Fibroblast of skin of right biceps (primary cell): ENCODE results near the gene TRAPPC4.
"Not testable (repeated sequence)": the region's sequence is repeated elsewhere in the genome, so short reads cannot be mapped to it uniquely, and the experiment has no call there.

Source experiments
- DNase-seq: peaks from one replicate; pipeline ENCODE4 v3.0.0-alpha.2; 2013

The TRAPPC4 gene, protein sequence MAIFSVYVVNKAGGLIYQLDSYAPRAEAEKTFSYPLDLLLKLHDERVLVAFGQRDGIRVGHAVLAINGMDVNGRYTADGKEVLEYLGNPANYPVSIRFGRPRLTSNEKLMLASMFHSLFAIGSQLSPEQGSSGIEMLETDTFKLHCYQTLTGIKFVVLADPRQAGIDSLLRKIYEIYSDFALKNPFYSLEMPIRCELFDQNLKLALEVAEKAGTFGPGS

DNA sequence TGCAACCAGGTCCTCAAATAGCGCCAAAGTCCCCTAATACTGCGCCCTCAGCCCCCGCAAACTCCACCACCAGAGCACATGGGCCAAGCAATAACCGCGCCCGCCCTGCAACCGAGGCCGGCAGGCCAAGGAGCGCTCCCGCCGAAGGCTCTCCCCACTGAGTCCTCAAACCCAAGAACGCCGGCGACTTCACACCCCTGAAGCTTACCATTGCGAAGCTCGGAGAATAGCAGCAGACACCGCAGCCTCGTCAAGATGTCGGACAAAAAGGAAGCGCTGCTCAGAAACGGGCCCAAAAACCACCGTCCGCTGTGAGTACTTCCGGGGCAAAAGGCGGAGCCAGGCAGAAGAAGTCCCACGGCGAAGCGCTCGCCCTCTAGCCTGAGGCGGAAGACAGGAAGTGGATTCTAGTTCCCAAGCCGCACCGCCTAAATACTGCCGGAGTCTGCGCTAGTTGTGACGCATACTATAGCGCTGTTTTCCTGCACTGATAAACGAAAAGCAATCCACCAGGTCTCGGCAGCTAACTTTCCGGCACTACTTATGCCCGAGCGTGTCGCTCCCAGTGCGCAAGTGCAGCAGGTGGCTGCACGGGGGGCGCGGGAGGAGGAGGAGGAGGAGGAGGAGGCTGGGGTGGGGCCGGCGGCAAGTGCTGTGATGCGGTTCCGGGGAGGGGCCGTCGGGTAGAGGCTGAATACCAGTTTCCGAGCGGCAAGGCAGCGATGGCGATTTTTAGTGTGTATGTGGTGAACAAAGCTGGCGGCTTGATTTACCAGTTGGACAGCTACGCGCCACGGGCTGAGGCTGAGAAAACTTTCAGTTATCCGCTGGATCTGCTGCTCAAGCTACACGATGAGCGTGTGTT is at the start of gene TRAPPC4, which contains the start of gene RPS25:
TSS of gene TRAPPC4 (plus strand) at position 693 of the 865 bp plus-strand sequence. CDS start at position 723, 30 bp downstream.
TSS of gene RPS25 (minus strand) at position 270 of the 865 bp plus-strand sequence. CDS start at position 211, 59 bp downstream.
- DNase-seq, result peak; percentile 96

- not testable (repeated sequence) for DNase-seq
Observed at GRCh38 chr11:118969508-118969907, 49.1 kb upstream of the TRAPPC4 start.

- no peak for DNase-seq
Observed at GRCh38 chr11:118971646-118972045, 46.9 kb upstream of the TRAPPC4 start, which contains the start of gene FOXR1. FOXR1 (plus strand) TSS chr11:118971761; CDS start chr11:118971932, 171 bp downstream.

DNA sequence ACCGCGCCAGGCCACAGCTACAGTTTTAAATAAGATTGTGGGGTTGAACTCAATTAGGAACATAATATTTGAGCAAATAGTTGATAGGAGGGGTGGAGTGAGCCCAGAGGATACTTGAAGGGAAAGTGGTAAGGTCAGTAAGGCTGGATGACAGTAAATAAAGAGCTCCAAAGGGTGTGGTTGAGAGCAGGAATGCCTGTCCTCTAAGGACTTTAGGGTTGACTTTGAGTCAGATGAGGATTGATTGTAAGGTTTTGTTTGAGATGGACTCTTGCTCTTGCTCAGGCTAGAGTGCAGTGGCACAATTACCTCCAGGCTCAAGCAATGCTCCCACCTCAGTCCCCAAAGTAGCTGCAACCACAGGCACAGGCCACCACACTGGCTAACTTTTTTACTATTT is 44.6 kb upstream of the TRAPPC4 start:
- DNase-seq, result no peak

DNA sequence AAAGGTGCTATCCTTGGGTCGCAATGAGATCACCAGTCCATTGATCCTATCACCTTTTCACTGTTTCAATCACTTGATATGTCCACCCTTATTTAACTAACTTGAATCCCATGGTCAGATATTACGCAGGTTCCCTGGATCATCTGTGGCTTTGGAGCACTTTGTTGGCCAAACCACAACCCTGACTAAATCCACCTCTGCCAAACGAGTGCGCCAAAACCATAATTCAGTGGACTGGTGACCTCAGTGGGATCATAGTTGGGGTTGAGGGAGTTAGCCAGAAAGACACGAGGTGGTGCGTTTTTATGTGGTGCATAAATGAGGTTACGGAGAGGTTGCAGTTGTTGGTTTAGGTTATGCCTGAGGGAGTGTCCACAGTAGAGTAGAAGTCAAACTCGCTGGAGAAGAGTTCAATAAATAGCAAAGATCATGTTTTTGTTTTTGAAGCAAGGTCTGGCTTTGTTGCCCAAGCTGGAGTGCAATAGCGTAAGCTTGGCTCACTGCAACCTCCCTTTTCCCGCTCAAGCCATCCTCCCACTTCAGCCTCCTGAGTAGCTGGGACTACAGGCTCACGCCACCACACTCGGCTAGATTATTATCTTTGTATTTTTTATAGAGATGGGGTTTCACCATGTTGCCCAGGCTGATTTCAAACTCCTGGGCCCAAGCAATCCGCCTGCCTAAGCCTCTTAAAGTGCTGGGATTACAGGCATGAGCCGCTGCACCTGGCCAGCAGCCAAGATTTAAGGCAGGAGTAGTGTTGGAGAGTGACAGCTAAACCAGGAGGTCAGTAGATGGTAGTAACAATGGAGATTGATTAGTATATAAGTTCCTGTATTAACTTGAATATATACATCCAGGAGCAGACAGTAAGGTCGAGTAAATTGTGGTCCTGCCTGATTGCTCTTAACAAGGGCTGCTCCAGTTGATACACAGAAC is 42.5 kb upstream of the TRAPPC4 start:
- no peak for DNase-seq

DNA sequence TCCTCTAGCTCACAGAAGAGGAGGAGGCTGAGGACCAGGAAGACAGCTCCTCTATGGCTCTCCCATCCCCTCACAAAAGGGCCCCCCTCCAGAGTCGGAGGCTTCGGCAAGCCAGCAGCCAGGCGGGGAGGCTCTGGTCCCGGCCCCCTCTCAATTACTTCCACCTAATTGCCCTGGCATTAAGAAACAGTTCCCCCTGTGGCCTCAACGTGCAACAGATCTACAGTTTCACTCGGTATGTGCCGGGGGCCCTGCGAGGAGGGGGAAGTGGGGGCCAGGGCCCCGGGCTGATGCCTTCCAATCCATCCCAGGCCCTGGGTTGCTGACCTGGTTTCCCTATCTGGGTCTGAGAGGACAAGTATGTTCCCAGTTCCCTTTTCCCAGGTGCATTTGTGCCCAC is 39.1 kb upstream of the TRAPPC4 start:
- DNase-seq, result no peak

- no peak for DNase-seq
Observed at GRCh38 chr11:118980191-118980881, 38.2 kb upstream of the TRAPPC4 start.

- DNase-seq, result not testable (repeated sequence)
Observed at GRCh38 chr11:118984337-118984736, 34.2 kb upstream of the TRAPPC4 start.

DNA sequence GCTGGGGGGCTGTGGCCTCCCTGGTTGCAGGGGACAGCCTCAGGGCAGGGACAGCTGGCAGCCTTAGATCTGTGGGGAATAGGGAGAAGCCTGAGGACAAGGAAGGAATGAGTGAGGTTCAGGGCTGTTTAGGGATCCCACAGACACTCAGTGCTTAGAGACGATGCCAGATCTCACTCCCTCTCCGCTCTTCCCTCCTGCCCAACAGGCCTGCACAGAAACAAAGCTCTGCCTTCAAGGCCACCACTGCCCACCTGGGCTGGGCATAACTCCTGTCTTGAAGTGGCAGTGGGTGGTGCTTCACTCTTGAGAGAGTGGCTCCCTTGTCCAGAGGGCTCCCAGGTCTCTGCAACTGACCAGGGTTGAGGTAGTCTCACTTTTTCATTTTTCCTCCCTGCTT is 33.7 kb upstream of the TRAPPC4 start:
- no peak for DNase-seq

GRCh38 chr11:118988280-118988679 is 30.3 kb upstream of the TRAPPC4 start:
- DNase-seq, result no peak

- DNase-seq, result not testable (repeated sequence)
Observed at GRCh38 chr11:118991486-118992038, 27.0 kb upstream of the TRAPPC4 start.

DNA sequence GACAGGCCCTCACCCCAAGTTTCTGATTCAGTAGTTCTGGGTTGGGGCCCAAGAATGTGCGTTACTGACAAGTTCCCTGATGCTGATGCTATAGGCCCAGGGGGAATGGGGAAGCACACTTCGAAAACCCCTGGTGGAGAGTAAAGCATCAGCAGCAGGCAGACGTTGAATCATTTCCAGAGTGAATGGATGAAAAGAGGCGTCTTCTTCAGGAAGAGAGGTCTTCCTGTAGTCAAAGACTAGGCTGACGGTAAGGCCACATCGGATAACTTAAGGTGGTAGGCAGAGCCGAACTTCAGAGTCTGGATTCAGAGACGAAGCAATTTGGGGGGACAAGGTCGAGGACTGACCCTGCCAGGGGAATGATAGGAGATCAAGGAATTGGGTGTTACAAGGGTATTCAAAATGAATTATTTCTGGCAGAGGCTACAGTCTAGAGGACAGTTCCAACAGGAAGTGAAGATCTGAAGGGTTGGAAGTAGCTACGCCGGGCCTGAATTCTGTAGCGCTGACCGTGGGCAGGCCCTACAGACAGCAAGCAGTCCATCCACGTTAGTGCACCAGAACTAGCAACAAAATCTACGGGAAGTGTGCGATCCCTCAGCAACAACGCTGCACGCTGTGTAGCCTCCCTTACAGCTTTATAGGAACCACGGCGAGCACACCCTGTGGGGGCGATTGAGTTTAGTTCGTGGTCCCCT is 21.5 kb upstream of the TRAPPC4 start:
- peak; percentile 53 for DNase-seq

DNA sequence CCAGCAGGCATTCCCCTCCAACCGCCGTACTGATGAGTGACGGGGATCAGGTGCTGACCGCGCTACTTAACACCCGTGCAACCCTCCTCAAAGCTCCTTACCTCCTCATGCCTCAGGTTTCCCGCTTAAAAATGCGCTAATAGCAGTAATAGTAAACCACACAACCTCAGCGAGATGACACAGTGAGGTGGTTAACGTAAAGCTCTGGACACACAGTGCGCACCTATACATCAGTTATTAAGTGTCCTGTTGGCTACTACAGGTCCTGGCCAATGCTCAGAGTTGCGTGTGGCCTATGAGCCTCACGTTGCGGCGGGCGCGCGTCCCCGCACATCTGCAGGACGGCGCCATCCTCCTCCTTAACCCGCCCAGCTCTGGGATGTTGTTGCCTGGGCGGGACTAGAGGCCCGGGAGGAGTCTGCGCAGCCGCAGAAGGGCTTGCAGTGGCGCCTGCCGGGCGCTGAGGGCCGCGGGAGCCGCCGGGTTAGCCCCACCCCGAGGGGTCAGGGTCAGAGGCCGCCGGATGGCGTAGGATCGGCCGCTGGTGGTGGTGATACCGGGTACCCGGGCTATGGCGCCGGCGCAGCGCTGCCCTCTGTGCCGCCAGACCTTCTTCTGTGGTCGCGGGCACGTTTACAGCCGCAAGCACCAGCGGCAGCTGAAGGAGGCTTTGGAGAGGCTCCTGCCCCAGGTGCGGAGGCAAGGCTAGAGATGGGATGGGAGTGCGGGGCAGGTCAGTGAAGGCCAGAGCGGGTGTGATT is 20.8 kb upstream of the TRAPPC4 start, which contains the start of gene CENATAC:
TSS of gene CENATAC (plus strand) at position 512 of the 761 bp plus-strand sequence. CDS start at position 572, 60 bp downstream.
- DNase-seq, result peak; percentile 85

GRCh38 chr11:118998388-118998717 is 20.2 kb upstream of the TRAPPC4 start:
- DNase-seq, result no peak

GRCh38 chr11:118998822-118999221 is 19.7 kb upstream of the TRAPPC4 start:
- peak; percentile 70 for DNase-seq

DNA sequence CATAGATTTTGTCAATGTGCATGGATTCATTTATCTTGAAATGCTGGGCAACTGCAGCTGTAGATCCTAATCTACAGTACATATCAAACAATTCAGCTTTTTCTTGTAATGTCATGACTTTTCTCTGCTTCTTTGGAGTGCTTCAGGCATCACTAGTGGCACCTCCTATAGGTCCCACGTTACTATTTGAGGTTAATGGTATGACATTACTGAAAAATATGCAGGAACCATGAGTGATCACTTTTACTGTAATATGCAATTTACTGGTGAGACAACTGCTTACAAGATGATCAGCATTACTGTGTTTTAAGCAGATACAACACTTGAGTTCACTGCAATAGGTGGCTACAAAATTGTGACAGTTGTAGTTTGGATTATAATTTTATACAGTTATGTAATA is 17.7 kb upstream of the TRAPPC4 start:
- peak; percentile 73 for DNase-seq

- no peak for DNase-seq
Observed at GRCh38 chr11:119006656-119007055, 11.9 kb upstream of the TRAPPC4 start.

- no peak for DNase-seq
Observed at GRCh38 chr11:119011476-119012053, 7.0 kb upstream of the TRAPPC4 start.

GRCh38 chr11:119012629-119013170 is 5.9 kb upstream of the TRAPPC4 start:
- DNase-seq, result no peak
